PC-3 (cell line): ENCODE measurements around the gene THADA. TPM values are rescaled to one million over a fixed set of nuclear protein-coding genes. Genes with fewer than 3 reads are reported as not detected.

Experiments used
- ATAC-seq: fragments of 200-7000 bp; cut with Tn5 transposase; 2 replicates; pipeline ENCODE4 v1.9.1; 2020; ENCODE audit warnings: mild to moderate bottlenecking, moderate library complexity
- BruUV-seq: library from RNA; stranded (reverse); fragments of 400-500 nt; replicated peaks from 2 replicates; lab custom pipeline; 2021; lab: Mats Ljungman, UMichigan
- CTCF ChIA-PET: fragments of 300-600 bp; sonication (Branson Sonifier 250); formaldehyde crosslinking; loops from one replicate; lab custom pipeline; 2022; ENCODE audit warnings: antibody characterized with exemption; lab: Charles Lee
- POLR2A ChIA-PET: fragments of 300-600 bp; sonication (Branson Sonifier 250); formaldehyde crosslinking; loops from one replicate; lab custom pipeline; 2022; ENCODE audit warnings: antibody characterized with exemption; ENCODE audit not compliant: unreplicated experiment; lab: Charles Lee
- DNase-seq: peaks from one replicate; pipeline ENCODE4 v3.0.0-alpha.2; 2015
- H2AFZ ChIP-seq: fragments of 300-600 bp; sonication (generic); 2 replicates; pipeline ENCODE4 v1.6.0; 2016; ENCODE audit warnings: antibody characterized with exemption, low read length
- H3F3A ChIP-seq: fragments of 300-600 bp; sonication (generic); one replicate; pipeline ENCODE4 v1.6.0; 2017; ENCODE audit warnings: antibody characterized with exemption, low read length, control low read depth, mild to moderate bottlenecking; ENCODE audit not compliant: unreplicated experiment
- H3K27ac ChIP-seq: fragments of 300-600 bp; sonication (generic); 2 replicates; pipeline ENCODE4 v1.5.1; 2016; ENCODE audit warnings: mild to moderate bottlenecking, low read length
- H3K27me3 ChIP-seq: fragments of 300-600 bp; sonication (generic); 2 replicates; pipeline ENCODE4 v1.6.1; 2016; ENCODE audit warnings: low read length, mixed read lengths
- H3K36me3 ChIP-seq: fragments of 300-600 bp; sonication (generic); 2 replicates; pipeline ENCODE4 v1.6.1; 2016; ENCODE audit warnings: low read depth, mixed run types, low read length, mixed read lengths
- H3K4me1 ChIP-seq: fragments of 300-600 bp; sonication (generic); 2 replicates; pipeline ENCODE4 v1.5.1; 2016; ENCODE audit warnings: low read length; ENCODE audit not compliant: insufficient read depth
- H3K4me2 ChIP-seq: fragments of 300-600 bp; sonication (generic); 2 replicates; pipeline ENCODE4 v1.6.0; 2016; ENCODE audit warnings: low read length
- H3K4me3 ChIP-seq: fragments of 300-600 bp; sonication (generic); 2 replicates; pipeline ENCODE4 v1.5.1; 2016; ENCODE audit warnings: mild to moderate bottlenecking, low read length, mixed read lengths
- H3K79me2 ChIP-seq: fragments of 300-600 bp; sonication (generic); 2 replicates; pipeline ENCODE4 v1.6.1; 2017; ENCODE audit warnings: low read length, mixed read lengths
- H3K9ac ChIP-seq: fragments of 300-600 bp; sonication (generic); 2 replicates; pipeline ENCODE4 v1.6.0; 2016; ENCODE audit warnings: mild to moderate bottlenecking, low read length
- H3K9me2 ChIP-seq: fragments of 300-600 bp; sonication (generic); replicated peaks from 2 replicates; pipeline ENCODE4 v1.6.1; 2016; ENCODE audit warnings: mixed run types, low read length, mixed read lengths
- H3K9me3 ChIP-seq: fragments of 300-600 bp; sonication (generic); 2 replicates; pipeline ENCODE4 v1.6.1; 2016; ENCODE audit warnings: low read length, mixed read lengths
- H4K20me1 ChIP-seq: fragments of 300-600 bp; sonication (generic); 2 replicates; pipeline ENCODE4 v1.6.1; 2016; ENCODE audit warnings: low read length, mixed read lengths
- EZH2 ChIP-seq: fragments of 300-600 bp; sonication (generic); IDR thresholded peaks from one replicate; pipeline ENCODE4 v1.6.1; 2017; ENCODE audit warnings: antibody characterized with exemption, mild to moderate bottlenecking, low read length; ENCODE audit not compliant: unreplicated experiment
- EZH2phosphoT487 ChIP-seq: fragments of 300-600 bp; sonication (generic); IDR thresholded peaks from 2 replicates; pipeline ENCODE4 v1.6.1; 2018; ENCODE audit warnings: mild to moderate bottlenecking, antibody characterized with exemption, low read length, borderline replicate concordance
- intact Hi-C: fragments of 100-400 bp; cut with micrococcal nuclease; formaldehyde crosslinking; loops from 2 replicates; pipeline ENCODE4 v1.9.0; 2023
- total RNA-seq: library from RNA; depleted of rRNA; stranded (reverse); fragments of >200 nt; gene quantifications from 2 replicates; pipeline ENCODE4 v1.2.3, GENCODE V29; 2014
- TF ChIP-seq, protein P1 (sequence below): fragments of 300-600 bp; sonication (generic); conservative IDR thresholded peaks from 2 replicates; pipeline ENCODE4 v1.5.1; 2017; ENCODE audit warnings: antibody characterized with exemption, low read depth, mild to moderate bottlenecking, low read length

THADA gene
- total RNA-seq, 1 experiment from 2014 or later: 33.6 TPM

DNA sequence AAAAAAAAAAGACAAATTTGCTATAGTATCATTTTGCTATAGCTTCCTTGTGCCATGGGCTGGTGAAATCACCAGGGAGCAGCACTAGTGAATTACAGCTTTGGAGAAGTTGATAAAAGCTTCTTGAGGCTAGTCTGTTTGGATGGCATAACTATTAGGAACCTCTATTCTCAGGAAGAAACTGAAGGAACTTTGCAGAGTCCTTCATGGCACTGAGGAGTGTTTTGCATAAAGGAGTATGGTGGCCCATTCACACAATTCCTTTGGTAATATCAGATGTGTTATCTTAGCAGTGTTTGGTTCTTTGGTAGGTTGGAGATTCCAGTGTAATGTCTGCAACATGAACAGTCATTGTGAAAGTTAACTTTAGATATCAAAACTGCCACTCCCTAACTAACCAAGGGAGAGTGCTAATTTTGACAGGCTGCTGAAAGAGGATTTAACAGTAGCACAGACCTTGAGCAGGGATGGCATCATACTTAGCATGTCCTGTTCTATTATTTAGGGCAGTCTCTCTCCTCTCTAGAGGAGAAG is 292.8 kb downstream of the THADA start:
- H3K9me3 ChIP-seq: no peaks in the 10 kb centered on the region
- peaks cover 23% of the 10 kb centered on the region for H3K4me1 ChIP-seq
- no peaks in the 10 kb centered on the region for H3K79me2 ChIP-seq
- ATAC-seq (no peak), DNase-seq (no peak)
- no peak overlapping the region for H3K9ac ChIP-seq
- H3F3A ChIP-seq: no peaks in the 10 kb centered on the region
- no TSS peak for BruUV-seq
- no peaks in the 10 kb centered on the region for H3K36me3 ChIP-seq
- ChIA-PET CTCF (no interaction called here), POLR2A (no interaction called here)
- no peak overlapping the region for H3K27ac ChIP-seq
- H4K20me1 ChIP-seq: 0 out of 2 replicates have a peak, but pooled peaks cover 4% of the 10 kb centered on the region
- no peaks in the 10 kb centered on the region for H3K27me3 ChIP-seq
- intact Hi-C loops: no loop called here
- H3K4me2 ChIP-seq: no peak overlapping the region
- TF ChIP-seq, protein P1, sequence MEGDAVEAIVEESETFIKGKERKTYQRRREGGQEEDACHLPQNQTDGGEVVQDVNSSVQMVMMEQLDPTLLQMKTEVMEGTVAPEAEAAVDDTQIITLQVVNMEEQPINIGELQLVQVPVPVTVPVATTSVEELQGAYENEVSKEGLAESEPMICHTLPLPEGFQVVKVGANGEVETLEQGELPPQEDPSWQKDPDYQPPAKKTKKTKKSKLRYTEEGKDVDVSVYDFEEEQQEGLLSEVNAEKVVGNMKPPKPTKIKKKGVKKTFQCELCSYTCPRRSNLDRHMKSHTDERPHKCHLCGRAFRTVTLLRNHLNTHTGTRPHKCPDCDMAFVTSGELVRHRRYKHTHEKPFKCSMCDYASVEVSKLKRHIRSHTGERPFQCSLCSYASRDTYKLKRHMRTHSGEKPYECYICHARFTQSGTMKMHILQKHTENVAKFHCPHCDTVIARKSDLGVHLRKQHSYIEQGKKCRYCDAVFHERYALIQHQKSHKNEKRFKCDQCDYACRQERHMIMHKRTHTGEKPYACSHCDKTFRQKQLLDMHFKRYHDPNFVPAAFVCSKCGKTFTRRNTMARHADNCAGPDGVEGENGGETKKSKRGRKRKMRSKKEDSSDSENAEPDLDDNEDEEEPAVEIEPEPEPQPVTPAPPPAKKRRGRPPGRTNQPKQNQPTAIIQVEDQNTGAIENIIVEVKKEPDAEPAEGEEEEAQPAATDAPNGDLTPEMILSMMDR: no peak
- TF ChIP-seq EZH2phosphoT487: no peak
- no peak for TF ChIP-seq EZH2
- H2AFZ ChIP-seq: no peak overlapping the region
- H3K9me2 ChIP-seq: no peaks in the 10 kb centered on the region
- no peak overlapping the region for H3K4me3 ChIP-seq

GRCh38 chr2:43302182-43302960 is 293.5 kb downstream of the THADA start:
- no peak overlapping the region for H3K4me3 ChIP-seq
- intact Hi-C loops: no loop called here
- no peak overlapping the region for H2AFZ ChIP-seq
- no peaks in the 10 kb centered on the region for H3K9me3 ChIP-seq
- no peak overlapping the region for H3K4me2 ChIP-seq
- H3K9me2 ChIP-seq: no peaks in the 10 kb centered on the region
- no TSS peak for BruUV-seq
- no peaks in the 10 kb centered on the region for H3K79me2 ChIP-seq
- no peak overlapping the region for H3K27ac ChIP-seq
- H4K20me1 ChIP-seq: 0 out of 2 replicates have a peak, but pooled peaks cover 4% of the 10 kb centered on the region
- peaks cover 23% of the 10 kb centered on the region for H3K4me1 ChIP-seq
- no peaks in the 10 kb centered on the region for H3K27me3 ChIP-seq
- ChIA-PET CTCF (no interaction called here), POLR2A (no interaction called here)
- no peak overlapping the region for H3K9ac ChIP-seq
- no peak for ATAC-seq
- no peaks in the 10 kb centered on the region for H3F3A ChIP-seq
- no peak for DNase-seq
- H3K36me3 ChIP-seq: no peaks in the 10 kb centered on the region
- TF ChIP-seq EZH2 (no peak), EZH2phosphoT487 (no peak)
- TF ChIP-seq, protein P1: no peak
